ENCODE measurements around the gene POU3F1. TPM values are rescaled to one million over a fixed set of nuclear protein-coding genes. Genes with fewer than 3 reads are reported as not detected.
"Not testable (repeated sequence)": the region's sequence is repeated elsewhere in the genome, so short reads cannot be mapped to it uniquely, and the experiment has no call there.

POU3F1 gene
- total RNA-seq, 1 experiment from 2014 or later = not detected

- POLR2A ChIA-PET = no interaction called here
- no peaks in the 10 kb centered on the region for H3K36me3 ChIP-seq (ENCODE audit: control insufficient read depth, insufficient read depth, low read length)
- TF ChIP-seq CTCF (IDR thresholded peaks at IDR 0.05; ENCODE audit: insufficient read depth in 1 of 2, low read depth in 1 of 2, low read length in 1 of 2, severe bottlenecking in 1 of 2, unreplicated experiment in 1 of 2) = no peak
- peaks cover 3% of the 10 kb centered on the region for H3K27me3 Mint-ChIP-seq (ENCODE audit: insufficient read depth, unreplicated experiment)
- no peaks in the 10 kb centered on the region for H3K27me3 ChIP-seq (replicated peaks; ENCODE audit: control insufficient read depth, insufficient read depth, low read length)
- H3K4me3 ChIP-seq (ENCODE audit: low read depth, low read length) = no peak overlapping the region
- no peaks in the 10 kb centered on the region for H3K36me3 Mint-ChIP-seq (ENCODE audit: insufficient read depth, unreplicated experiment)
- intact Hi-C loops (cut with micrococcal nuclease; ENCODE audit: unreplicated experiment) = no loop called here
- H3K4me3 Mint-ChIP-seq (ENCODE audit: unreplicated experiment) = no peak overlapping the region
- no TSS peak for BruUV-seq (replicated peaks)
- CTCF ChIA-PET = no interaction called here
- H3K9me3 Mint-ChIP-seq (ENCODE audit: unreplicated experiment) = no peaks in the 10 kb centered on the region
- no peaks in the 10 kb centered on the region for H3K4me1 Mint-ChIP-seq (ENCODE audit: low read depth, unreplicated experiment)
- no peak for DNase-seq
- no peaks in the 10 kb centered on the region for H3K9me3 ChIP-seq
- H3K27ac Mint-ChIP-seq (ENCODE audit: unreplicated experiment) = no peak overlapping the region
- no peaks in the 10 kb centered on the region for H3K4me1 ChIP-seq
Observed at GRCh38 chr1:38034871-38035270, 11.7 kb downstream of the POU3F1 start.

- H3K27me3 ChIP-seq (replicated peaks; ENCODE audit: control insufficient read depth, insufficient read depth, low read length); BruUV-seq (replicated peaks); H3K9me3 Mint-ChIP-seq (ENCODE audit: unreplicated experiment); H3K9me3 ChIP-seq; DNase-seq; H3K27me3 Mint-ChIP-seq (ENCODE audit: insufficient read depth, unreplicated experiment); H3K4me3 Mint-ChIP-seq (ENCODE audit: unreplicated experiment); H3K4me3 ChIP-seq (ENCODE audit: low read depth, low read length); H3K4me1 Mint-ChIP-seq (ENCODE audit: low read depth, unreplicated experiment); H3K36me3 Mint-ChIP-seq (ENCODE audit: insufficient read depth, unreplicated experiment); intact Hi-C loops (cut with micrococcal nuclease; ENCODE audit: unreplicated experiment); CTCF ChIA-PET; H3K27ac Mint-ChIP-seq (ENCODE audit: unreplicated experiment); H3K4me1 ChIP-seq; POLR2A ChIA-PET; H3K36me3 ChIP-seq (ENCODE audit: control insufficient read depth, insufficient read depth, low read length): not testable (repeated sequence)
Observed at GRCh38 chr1:38032992-38033391, 13.6 kb downstream of the POU3F1 start.

- H3K27ac Mint-ChIP-seq (ENCODE audit: unreplicated experiment) = no peak overlapping the region
- ChIA-PET CTCF (no interaction called here), POLR2A (no interaction called here)
- TF ChIP-seq CTCF (IDR thresholded peaks at IDR 0.05; ENCODE audit: insufficient read depth in 1 of 2, low read depth in 1 of 2, low read length in 1 of 2, severe bottlenecking in 1 of 2, unreplicated experiment in 1 of 2) = no peak
- intact Hi-C loops (cut with micrococcal nuclease; ENCODE audit: unreplicated experiment) = no loop called here
- H3K4me3 ChIP-seq (ENCODE audit: low read depth, low read length) = no peak overlapping the region
- no peaks in the 10 kb centered on the region for H3K27me3 Mint-ChIP-seq (ENCODE audit: insufficient read depth, unreplicated experiment)
- H3K4me1 ChIP-seq = no peaks in the 10 kb centered on the region
- no peaks in the 10 kb centered on the region for H3K4me1 Mint-ChIP-seq (ENCODE audit: low read depth, unreplicated experiment)
- H3K9me3 ChIP-seq = no peaks in the 10 kb centered on the region
- peaks cover 4% of the 10 kb centered on the region for H3K36me3 Mint-ChIP-seq (ENCODE audit: insufficient read depth, unreplicated experiment)
- no TSS peak for BruUV-seq (replicated peaks)
- H3K9me3 Mint-ChIP-seq (ENCODE audit: unreplicated experiment) = no peaks in the 10 kb centered on the region
- H3K4me3 Mint-ChIP-seq (ENCODE audit: unreplicated experiment) = no peak overlapping the region
- H3K27me3 ChIP-seq (replicated peaks; ENCODE audit: control insufficient read depth, insufficient read depth, low read length) = no peaks in the 10 kb centered on the region
- H3K36me3 ChIP-seq (ENCODE audit: control insufficient read depth, insufficient read depth, low read length) = no peaks in the 10 kb centered on the region
- DNase-seq = no peak
Observed at GRCh38 chr1:38031513-38031866, 15.1 kb downstream of the POU3F1 start.
